ENCODE measurements around the gene LIMK1.
"Not testable (repeated sequence)": the region's sequence is repeated elsewhere in the genome, so short reads cannot be mapped to it uniquely, and the experiment has no call there.

LIMK1 gene

DNA sequence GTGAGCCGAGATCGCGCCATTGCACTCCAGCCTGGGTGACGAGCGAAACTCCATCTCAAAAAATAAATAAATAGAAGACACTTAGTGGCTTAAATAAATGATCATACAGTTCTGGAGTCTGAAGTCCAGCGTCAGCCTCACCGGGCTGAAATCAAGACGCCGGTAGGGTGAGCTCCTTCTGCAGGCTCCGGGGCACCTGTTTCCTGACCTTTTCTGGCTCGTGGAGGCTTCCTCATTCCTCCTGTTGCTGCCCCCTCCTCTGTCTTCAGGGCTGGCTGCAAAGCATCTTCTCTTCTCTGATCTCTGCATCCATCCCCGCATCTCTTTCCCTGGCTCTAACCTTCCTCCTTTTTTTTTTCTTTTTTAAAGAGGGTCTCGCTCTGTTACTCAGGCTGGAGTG is 32.8 kb downstream of the LIMK1 start:
- H3K27ac ChIP-seq = no peak overlapping the region
- DNase-seq (ENCODE audit: low read depth, low spot score) = no peak

DNA sequence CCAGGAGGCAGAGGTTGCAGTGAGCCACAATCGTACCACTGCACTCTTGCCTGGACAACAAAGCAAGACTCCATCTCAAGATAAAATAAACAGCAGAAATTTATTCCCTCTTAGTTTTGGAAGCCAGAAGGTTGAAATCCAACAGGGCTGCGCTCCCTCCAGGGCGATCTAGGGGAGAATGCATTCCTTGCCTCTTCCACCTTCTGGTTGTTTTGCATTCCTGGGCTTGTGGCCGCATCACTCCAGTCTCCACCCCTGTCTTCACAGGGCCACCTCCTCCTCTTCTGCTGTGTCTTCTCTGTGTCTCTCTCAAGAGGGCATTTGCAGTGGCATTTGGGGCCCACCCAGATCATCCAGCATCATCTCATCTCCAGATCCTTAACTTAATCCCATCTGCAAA is 36.2 kb downstream of the LIMK1 start:
- no peak overlapping the region for H3K27ac ChIP-seq
- DNase-seq (ENCODE audit: low read depth, low spot score) = no peak

DNA sequence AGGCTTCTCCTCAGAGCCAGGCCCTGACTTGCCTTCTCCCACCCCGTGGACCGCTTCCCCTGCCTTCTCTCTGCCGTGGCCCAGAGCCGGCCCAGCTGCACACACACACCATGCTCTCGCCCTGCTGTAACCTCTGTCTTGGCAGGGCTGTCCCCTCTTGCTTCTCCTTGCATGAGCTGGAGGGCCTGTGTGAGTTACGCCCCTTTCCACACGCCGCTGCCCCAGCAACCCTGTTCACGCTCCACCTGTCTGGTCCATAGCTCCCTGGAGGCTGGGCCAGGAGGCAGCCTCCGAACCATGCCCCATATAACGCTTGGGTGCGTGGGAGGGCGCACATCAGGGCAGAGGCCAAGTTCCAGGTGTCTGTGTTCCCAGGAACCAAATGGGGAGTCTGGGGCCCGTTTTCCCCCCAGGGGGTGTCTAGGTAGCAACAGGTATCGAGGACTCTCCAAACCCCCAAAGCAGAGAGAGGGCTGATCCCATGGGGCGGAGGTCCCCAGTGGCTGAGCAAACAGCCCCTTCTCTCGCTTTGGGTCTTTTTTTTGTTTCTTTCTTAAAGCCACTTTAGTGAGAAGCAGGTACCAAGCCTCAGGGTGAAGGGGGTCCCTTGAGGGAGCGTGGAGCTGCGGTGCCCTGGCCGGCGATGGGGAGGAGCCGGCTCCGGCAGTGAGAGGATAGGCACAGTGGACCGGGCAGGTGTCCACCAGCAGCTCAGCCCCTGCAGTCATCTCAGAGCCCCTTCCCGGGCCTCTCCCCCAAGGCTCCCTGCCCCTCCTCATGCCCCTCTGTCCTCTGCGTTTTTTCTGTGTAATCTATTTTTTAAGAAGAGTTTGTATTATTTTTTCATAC is 38.0 kb downstream of the LIMK1 start:
- no peak for DNase-seq (ENCODE audit: low read depth, low spot score)
- no peak overlapping the region for H3K27ac ChIP-seq

DNA sequence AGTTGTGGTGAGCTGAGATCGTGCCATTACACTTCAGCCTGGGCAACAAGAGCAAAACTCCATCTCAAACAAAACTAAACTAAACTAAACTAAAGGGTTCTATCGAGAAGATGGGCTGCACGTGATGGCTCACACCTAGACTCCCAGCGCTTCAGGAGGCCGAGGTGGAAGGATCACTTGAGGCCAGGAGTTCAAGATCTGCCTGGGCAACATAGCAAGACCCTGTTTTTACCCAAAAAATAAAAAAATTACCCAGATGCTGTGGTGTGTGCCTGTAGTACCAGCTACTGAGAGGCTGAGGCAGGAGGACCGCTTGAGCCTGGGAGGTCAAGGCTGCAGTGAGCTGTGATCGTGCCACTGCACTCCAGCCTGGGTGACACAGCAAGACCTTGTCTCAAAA is 40.3 kb downstream of the LIMK1 start:
- not testable (repeated sequence) for DNase-seq (ENCODE audit: low read depth, low spot score); H3K27ac ChIP-seq

DNA sequence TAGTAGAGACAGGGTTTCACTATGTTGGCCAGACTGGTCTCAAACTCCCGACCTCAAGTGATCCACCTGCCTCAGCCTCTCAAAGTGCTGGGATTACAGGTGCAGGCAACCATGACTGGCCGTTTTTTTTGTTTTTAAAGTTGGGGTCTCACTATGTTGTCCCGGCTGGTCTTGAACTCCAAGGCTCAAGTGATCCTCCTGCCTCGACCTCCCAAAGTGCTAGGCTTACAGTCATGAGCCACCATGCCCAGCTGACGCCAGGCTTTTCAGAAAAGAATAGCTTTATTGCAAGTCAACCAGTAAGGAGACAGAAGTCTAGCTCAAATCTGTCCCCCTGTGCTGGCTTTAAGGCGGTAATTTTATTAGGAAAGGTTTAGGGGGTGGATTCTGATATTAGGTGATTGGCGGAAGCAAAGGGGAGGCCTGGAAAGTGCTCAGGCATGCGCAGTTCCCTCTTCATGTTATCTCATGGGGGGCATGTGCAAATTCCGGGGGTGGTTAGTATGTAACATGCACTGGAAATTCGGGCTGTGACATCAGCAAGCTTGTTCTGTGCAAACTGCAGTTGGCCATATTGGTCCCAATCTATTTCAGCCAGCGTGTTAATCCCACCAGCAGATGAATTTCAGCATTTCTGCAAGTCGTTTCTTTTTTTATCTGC is 42.7 kb downstream of the LIMK1 start:
- no peak overlapping the region for H3K27ac ChIP-seq
- no peak for DNase-seq (ENCODE audit: low read depth, low spot score)

DNA sequence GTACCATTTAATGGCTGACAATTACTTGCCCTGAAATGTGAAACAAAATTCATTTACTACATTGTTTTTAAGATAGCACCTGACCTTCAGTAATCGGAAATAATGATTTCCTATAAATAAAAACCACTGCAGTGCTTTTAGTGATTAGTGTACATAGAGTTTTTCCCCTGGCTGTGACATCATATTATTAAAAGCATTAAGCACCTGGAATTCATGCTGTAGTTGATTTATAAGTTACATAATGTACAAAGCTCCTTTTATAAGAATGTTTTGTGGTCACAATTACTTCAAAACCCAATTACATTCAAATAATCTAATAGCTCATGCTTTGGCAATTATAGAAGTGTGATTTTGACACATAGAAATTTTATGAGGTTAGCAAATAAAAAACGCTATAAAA is 46.3 kb downstream of the LIMK1 start:
- H3K27ac ChIP-seq = no peak overlapping the region
- DNase-seq (ENCODE audit: low read depth, low spot score) = no peak

DNA sequence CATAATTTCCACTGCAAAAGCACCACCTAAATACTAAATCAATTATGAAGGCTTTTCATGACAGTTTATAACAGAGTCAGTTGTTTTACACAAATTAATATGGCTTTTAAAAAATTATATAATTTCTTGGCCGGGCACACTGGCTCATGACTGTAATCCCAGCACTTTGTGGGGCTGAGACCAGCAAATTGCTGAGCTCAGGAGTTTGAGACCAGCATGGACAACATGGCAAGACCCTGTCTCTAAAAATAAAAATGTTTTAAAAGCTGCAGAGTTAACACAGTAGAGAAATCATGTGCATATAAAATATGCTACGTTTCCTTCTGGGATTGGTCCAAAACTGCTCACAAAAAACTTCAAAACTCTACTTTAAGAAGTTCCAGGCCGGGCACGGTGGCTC is 46.9 kb downstream of the LIMK1 start:
- H3K27ac ChIP-seq = no peak overlapping the region
- no peak for DNase-seq (ENCODE audit: low read depth, low spot score)

DNA sequence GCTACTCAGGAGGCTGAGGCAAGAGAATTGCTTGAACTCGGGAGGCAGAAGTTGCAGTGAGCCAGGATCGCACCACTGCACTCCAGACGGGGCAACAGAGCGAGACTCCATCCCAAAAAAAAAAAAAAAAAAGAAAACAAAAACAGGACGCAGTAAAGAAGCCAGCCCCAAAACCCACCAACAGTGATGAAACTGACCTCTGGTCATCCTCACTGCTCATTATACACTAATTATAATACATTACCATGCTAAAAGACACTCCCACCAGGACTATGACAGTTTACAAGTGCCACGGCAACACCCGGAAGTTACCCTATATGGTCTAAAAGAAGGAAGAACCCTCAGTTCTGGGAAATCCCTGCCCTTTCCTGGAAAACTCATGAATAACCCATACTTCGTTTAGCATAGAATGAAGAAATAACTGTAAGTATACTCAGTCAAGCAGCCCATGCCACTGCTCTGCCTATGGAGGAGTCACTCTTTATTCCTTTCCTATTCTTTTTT is 50.6 kb downstream of the LIMK1 start:
- peak overlapping the region; percentile 87 for H3K27ac ChIP-seq
- DNase-seq (ENCODE audit: low read depth, low spot score) = no peak

DNA sequence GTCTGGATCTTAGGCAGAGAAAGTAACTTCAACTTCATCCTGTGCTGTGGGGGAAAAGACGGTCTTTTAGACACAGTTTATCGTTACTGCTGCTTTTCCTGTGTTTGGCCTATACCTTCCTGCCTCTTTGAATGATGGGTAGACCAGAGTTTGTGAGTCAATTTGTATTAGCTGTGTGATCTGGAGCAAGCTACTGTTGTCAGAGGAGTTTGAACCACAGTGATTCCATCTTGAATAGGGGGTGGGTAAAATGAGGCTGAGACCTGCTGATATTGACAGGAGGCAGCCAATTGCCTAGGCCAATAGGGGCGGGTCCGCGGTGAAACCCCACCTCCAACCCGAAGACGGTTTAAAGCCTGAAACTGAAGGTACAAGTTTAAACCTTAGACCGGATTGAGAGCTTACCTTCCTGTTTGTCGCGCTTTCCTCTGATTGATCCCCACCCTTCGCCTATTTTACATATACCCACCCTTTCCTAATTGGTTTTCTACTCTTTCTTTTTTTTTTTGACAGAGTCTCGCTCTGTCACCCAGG is 54.8 kb downstream of the LIMK1 start:
- H3K27ac ChIP-seq = no peak overlapping the region
- no peak for DNase-seq (ENCODE audit: low read depth, low spot score)

DNA sequence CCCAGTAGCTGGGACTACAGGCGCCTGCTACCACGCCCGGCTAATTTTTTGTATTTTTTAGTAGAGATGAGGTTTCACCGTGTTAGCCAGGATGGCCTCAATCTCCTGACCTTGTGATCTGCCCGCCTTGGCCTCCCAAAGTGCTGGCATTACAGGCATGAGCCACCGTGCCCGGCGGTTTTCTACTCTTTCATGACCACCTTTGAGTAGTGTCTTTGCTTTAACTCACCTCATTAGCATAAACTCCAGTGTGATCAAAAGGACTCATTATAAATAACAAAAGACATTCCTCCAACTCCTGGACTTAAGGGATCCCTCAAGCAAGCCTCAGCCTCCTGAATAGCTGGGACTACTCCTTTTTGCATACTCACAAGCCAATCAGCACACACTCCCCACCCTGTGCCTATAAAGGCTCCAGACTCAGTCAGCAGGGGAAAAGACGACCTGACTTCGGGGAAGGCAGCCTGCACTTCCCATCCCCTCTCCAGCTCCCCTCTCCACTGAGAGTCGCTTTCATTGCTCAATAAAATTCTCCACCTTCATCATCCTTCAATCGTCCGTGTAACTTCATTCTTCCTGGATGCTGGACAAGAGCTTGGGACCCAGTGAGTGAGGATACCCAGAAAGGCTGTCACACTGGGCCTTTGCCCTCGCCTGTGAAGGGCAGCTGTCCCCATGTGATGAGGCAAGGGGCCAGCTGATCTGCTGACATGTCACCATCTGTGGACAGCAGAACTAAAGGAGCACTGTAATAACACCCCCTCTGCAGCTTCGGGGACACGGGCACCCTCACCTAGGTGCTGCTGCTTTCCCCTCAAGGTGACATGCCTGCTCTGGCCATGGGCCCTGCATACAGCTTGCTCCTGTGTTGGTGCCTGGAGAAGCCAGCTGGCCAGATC is 55.6 kb downstream of the LIMK1 start:
- no peak overlapping the region for H3K27ac ChIP-seq

DNA sequence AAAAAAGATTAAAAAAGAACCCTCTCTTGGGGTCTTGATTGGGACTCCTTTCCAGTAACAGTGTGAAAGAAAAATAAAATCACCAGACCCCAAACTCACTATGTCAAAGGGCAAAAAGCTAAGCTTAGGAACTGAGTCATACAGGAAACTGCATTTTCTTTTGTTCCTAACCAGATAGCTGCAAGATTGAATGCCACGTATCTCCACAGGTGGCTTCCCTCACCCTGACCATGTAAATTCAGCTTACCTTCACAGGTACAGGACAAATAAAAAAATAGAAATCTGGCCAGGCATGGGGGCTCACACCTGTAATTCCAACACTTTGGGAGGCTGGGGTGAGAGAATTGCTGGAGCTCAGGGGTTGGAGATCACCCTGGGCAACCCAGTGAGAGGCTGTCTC is 58.1 kb downstream of the LIMK1 start:
- peak overlapping the region; percentile 70 for H3K27ac ChIP-seq
- no peak for DNase-seq (ENCODE audit: low read depth, low spot score)

More for the DNA sequence above, 55.6 kb downstream of the LIMK1 start:
- no peak for DNase-seq (ENCODE audit: low read depth, low spot score)

DNA sequence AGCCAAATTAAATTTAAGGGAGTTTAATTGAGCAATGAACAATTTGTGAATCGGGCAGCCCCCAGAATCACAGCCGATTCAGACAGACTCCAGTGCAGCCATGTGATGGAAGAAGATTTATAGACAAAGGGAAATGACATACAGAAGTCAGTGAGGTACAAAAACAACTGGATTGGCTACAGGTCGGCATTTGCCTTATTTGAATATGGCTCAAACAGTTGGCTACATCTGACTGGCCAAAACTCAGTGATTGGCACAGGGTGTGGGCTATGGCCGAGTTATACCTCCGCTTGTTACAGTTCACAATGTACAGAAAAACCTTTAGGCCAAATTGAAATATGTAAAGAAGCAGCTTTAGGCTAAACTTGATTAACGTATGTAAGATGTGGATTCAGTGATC is 59.8 kb downstream of the LIMK1 start:
- no peak overlapping the region for H3K27ac ChIP-seq
- DNase-seq (ENCODE audit: low read depth, low spot score) = no peak

DNA sequence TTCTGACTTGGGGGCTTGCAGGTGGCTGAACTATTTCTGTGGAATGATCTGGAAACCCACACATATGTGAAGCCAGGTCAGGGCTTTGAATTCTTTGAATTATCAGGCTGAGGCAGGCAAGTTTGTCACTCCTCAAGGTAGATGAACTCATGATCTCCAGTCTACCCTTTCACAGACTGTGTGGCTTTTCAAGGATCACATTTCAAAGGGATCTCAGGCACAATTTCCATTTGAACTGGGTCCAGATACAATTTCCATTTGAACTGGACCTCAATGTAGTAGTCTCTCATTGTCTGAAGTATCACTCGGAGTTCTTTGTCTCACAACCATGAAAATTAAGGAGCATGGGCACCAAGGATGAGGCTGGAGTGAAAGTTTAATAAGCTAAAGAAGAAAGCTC is 64.9 kb downstream of the LIMK1 start:
- no peak for DNase-seq (ENCODE audit: low read depth, low spot score)
- H3K27ac ChIP-seq = no peak overlapping the region

DNA sequence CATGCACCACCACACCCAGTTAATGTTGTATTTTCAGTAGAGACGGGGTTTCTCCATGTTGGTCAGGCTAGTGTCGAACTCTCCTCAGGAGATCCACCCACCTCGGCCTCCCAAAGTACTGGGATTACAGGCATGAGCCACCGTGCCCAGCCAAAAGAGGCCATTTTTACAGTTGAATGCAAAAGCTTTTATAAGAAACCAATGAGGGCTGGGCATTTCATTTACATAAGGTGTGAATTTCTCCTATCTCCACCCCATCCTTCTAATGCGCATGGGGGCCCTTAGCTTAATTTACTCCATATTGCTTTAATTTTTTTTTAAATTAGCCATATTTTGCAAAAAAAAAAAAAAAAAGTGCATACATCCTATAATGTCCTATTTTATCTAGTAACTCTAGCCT is 65.5 kb downstream of the LIMK1 start:
- no peak for DNase-seq (ENCODE audit: low read depth, low spot score)
- H3K27ac ChIP-seq = no peak overlapping the region

DNA sequence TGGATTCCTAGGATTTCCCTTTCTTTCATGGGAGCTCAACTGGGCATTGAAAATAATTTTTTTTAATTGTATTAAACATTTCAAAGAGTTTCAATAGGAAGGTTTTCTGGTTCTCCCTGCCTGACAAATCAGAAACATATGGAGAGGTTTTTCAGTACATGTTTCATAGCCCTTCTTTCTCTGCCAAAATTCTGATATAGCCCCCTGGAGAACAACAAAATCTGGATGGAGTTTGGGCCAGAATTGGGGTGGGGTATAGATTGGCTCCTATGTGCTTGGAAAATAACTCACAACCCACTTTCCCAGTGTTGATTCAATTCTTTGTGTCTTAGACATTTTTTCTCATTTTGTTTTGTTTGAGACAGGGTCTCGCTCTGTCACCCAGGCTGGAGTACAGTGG is 66.0 kb downstream of the LIMK1 start:
- H3K27ac ChIP-seq = no peak overlapping the region

DNA sequence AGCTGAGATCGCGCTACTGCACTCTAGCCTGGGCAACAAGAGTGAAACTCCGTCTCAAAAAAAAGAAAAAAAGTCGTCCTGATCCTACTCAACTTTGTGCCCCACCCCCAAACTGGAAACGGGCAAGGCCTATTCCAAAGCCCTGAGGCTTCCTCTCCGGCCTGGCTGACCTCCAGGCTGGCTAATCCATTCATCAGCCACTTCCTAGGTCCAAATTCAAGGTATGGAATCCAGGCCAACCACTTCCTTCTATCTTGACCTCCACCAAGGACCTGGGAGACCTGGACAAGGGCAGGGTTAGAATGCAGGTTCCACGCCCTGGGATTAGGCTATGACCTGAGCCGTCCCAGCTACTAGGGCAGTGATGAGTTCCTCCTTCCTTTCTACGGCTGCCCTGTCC is 70.1 kb downstream of the LIMK1 start:
- DNase-seq (ENCODE audit: low read depth, low spot score) = no peak
- no peak overlapping the region for H3K27ac ChIP-seq

More for the DNA sequence above, 66.0 kb downstream of the LIMK1 start:
- DNase-seq (ENCODE audit: low read depth, low spot score) = no peak

DNA sequence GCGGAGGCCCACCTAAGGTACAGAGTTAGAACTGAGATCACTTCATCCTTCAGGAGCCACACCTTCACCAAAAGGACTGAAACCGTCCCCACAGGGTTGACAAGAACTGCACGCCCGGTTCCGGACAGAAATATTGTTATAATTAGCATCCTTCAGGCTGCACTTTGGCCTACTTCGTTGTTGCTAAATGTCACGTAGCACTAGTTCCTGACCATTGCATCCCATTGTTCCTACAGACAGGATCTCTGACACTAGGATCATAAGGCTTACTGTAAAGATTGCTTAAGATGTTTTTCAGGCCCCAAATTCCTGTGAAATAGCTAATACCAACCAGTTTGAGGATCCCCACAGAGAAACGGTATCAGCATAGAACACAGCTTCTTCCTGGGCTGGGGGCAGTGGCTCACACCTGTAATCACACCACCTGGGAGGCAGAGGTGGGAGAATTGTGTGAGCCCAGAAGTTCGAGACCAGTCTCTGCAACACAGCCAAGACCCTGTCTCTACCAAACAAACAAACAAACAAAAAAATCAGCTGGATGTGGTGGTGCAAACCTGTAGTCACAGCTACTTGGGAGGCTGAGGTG is 72.3 kb downstream of the LIMK1 start:
- H3K27ac ChIP-seq = no peak overlapping the region
- no peak for DNase-seq (ENCODE audit: low read depth, low spot score)

DNA sequence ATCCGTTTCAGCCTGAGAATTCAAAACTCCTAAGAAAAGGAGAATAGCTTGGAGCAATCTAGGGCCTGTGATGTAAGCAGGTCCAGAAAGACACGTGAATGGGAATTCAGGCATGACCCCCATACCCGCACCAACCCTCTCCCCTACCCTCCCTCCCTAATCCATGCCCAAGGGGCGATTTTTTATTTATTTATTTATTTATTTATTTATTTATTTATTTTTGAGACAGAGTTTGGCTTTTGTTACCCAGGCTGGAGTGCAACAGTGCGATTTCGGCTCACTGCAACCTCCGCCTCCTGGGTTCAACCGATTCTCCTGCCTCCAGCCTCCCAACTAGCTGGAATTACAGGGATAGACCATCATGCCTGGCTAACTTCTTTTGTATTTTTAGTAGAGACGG is 74.0 kb downstream of the LIMK1 start:
- DNase-seq (ENCODE audit: low read depth, low spot score) = no peak
- no peak overlapping the region for H3K27ac ChIP-seq

DNA sequence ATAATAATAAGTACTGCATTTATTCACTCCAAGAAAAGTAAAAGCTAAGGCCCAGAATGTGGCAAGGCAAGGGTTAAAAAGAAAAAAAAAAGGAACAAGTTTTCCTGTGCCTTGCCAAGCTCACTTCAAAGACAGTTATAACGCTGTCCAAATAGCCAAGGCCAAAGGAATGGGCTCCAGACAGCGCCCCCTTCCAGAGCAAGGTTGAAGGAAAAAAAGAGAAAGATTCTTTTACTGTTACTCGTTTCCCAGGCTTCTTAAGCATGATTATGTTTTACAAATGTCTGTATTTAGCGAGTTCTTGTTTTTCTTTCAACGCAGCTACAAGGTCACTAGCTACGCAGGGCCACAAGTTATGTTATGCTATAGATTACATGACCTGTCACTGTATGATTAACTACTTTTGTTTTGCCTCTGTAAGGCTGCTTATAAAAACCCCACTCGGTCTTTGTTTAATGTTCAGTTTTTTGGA is 81.4 kb downstream of the LIMK1 start:
- H3K27ac ChIP-seq = no peak overlapping the region
- no peak for DNase-seq (ENCODE audit: low read depth, low spot score)
